ENCODE data around the gene SOX5. TPM values are rescaled to one million over a fixed set of nuclear protein-coding genes. Genes with fewer than 3 reads are reported as not detected.

Gene SOX5
- total RNA-seq, 1 experiment from 2014 or later = 0.52 TPM

DNA sequence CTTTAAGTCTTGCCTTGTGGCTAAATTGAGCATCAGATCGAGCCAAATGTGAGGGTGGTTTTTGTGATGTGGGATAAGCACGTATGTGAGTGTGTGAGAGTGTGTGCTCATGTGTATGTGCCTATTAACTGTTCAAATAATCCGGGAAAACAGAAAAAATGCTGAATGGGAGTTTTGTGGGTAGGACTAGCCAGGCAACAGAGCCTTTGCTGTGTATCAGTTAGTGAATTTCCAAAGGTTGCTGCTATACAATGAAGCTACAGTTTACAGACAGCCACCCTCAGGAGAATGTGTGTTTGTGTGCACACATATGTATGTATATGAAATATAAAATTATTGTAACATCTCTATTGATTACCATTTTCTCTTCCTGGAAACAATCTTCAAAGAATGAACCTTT is 154.0 kb downstream of the SOX5 start:
- H3K9ac ChIP-seq (ENCODE audit: low read length) = no peak overlapping the region
- intact Hi-C loops (cut with micrococcal nuclease) = no loop called here
- peaks cover 0 to 23% of the 10 kb centered on the region in 2 experiments; a peak in 2 of 4 replicates for H3K9me3 ChIP-seq (ENCODE audit: control insufficient read depth in 1 of 2, insufficient read depth in 1 of 2, low read depth in 1 of 2, low read length in 2 of 2)
- ChIA-PET RAD21 (ENCODE audit: low non-redundant PET in 1 of 2, low total read pairs in 2 of 2, uncharacterized antibody in 2 of 2, unreplicated experiment in 2 of 2) (no interaction called here), POLR2A (no interaction called here), CTCF (no interaction called here)
- ATAC-seq (no peak), DNase-seq (ENCODE audit: low read depth, low spot score) (no peak)
- no peaks in the 10 kb centered on the region for H3K9me2 ChIP-seq (ENCODE audit: insufficient read depth)
- no peak overlapping the region for H3K4me2 ChIP-seq (ENCODE audit: low read length)
- H3K79me2 ChIP-seq (ENCODE audit: insufficient read depth, low read length) = no peaks in the 10 kb centered on the region
- no TSS peak for BruUV-seq (replicated peaks)
- no peaks in the 10 kb centered on the region for H4K20me1 ChIP-seq (ENCODE audit: insufficient read depth)
- H3K27ac ChIP-seq (ENCODE audit: low read depth, low read length) = no peak overlapping the region
- no peak overlapping the region for H3K4me3 ChIP-seq (replicated peaks in 1 of 2; ENCODE audit: low read depth in 1 of 2, low read length in 2 of 2)
- H3K36me3 ChIP-seq (ENCODE audit: control insufficient read depth in 1 of 2, insufficient read depth in 2 of 2, low read length in 2 of 2) = no peaks in the 10 kb centered on the region
- no peak overlapping the region for H2AFZ ChIP-seq (ENCODE audit: low read depth, low read length, poor library complexity, severe bottlenecking)
- H3K27me3 ChIP-seq (ENCODE audit: insufficient read depth, low read length) = no peaks in the 10 kb centered on the region
- TF ChIP-seq ZNF274 (IDR thresholded peaks at IDR 0.05; ENCODE audit: low read depth, low read length) = no peak
- TF ChIP-seq ELF1 (IDR thresholded peaks at IDR 0.05; ENCODE audit: borderline replicate concordance, low read depth) = no peak
- TF ChIP-seq POLR2A (IDR thresholded peaks at IDR 0.05; ENCODE audit: borderline replicate concordance, extremely low read depth, insufficient read depth, insufficient read length) = no peak
- no peaks in the 10 kb centered on the region for H3K4me1 ChIP-seq (ENCODE audit: control insufficient read depth in 1 of 2, insufficient read depth in 2 of 2, low read length in 2 of 2)

DNA sequence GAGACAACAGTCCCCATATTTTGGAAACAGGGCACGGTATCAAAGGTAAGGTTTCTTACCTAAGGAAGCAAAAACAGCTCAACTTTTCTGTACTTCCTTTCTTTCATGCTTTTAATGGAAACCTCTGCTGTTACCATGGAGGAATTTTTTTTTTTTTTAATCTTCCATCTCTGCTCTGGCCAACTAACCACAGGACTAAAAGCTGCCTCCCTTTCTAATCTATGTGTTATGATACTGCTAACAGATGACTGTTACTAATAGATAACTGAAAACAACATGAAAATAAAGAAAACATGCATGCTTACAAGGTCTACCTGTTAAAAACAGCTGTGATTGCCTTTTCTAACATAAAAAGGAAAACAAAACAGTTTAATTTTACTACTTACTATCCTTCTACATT is 168.4 kb downstream of the SOX5 start:
- Histone ChIP-seq H3K9ac (ENCODE audit: low read length) (no peak overlapping the region), H3K9me3 (ENCODE audit: control insufficient read depth in 1 of 2, insufficient read depth in 1 of 2, low read depth in 1 of 2, low read length in 2 of 2) (peaks cover 27 to 31% of the 10 kb centered on the region in 2 experiments; a peak in 3 of 4 replicates), H3K27ac (ENCODE audit: low read depth, low read length) (no peak overlapping the region), H2AFZ (ENCODE audit: low read depth, low read length, poor library complexity, severe bottlenecking) (no peak overlapping the region), H3K4me1 (ENCODE audit: control insufficient read depth in 1 of 2, insufficient read depth in 2 of 2, low read length in 2 of 2) (no peaks in the 10 kb centered on the region), H4K20me1 (ENCODE audit: insufficient read depth) (no peaks in the 10 kb centered on the region), H3K79me2 (ENCODE audit: insufficient read depth, low read length) (no peaks in the 10 kb centered on the region), H3K4me3 (replicated peaks in 1 of 2; ENCODE audit: low read depth in 1 of 2, low read length in 2 of 2) (no peak overlapping the region), H3K27me3 (ENCODE audit: insufficient read depth, low read length) (no peaks in the 10 kb centered on the region), H3K4me2 (ENCODE audit: low read length) (no peak overlapping the region), H3K36me3 (ENCODE audit: control insufficient read depth in 1 of 2, insufficient read depth in 2 of 2, low read length in 2 of 2) (no peaks in the 10 kb centered on the region), H3K9me2 (ENCODE audit: insufficient read depth) (no peaks in the 10 kb centered on the region)
- DNase-seq (ENCODE audit: low read depth, low spot score) (no peak), ATAC-seq (no peak)
- ChIA-PET POLR2A (no interaction called here), RAD21 (ENCODE audit: low non-redundant PET in 1 of 2, low total read pairs in 2 of 2, uncharacterized antibody in 2 of 2, unreplicated experiment in 2 of 2) (no interaction called here), CTCF (no interaction called here)
- intact Hi-C loops (cut with micrococcal nuclease) = no loop called here
- BruUV-seq (replicated peaks) = no TSS peak
- TF ChIP-seq YY1 (IDR thresholded peaks at IDR 0.05; ENCODE audit: extremely low read depth, insufficient replicate concordance, low read depth, low read length) (no peak), CEBPB (IDR thresholded peaks at IDR 0.05; ENCODE audit: low read depth) (no peak), SP1 (IDR thresholded peaks at IDR 0.05; ENCODE audit: low read depth) (no peak), RAD21 (IDR thresholded peaks at IDR 0.05; ENCODE audit: low read depth) (no peak)
- TF ChIP-seq, protein P1, sequence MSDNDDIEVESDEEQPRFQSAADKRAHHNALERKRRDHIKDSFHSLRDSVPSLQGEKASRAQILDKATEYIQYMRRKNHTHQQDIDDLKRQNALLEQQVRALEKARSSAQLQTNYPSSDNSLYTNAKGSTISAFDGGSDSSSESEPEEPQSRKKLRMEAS (IDR thresholded peaks at IDR 0.05) = no peak
